Astrocyte (in vitro differentiated cells and primary cell): ENCODE measurements around the gene FMN1. TPM values are rescaled to one million over a fixed set of nuclear protein-coding genes. Genes with fewer than 3 reads are reported as not detected.

Experiments
- DNase-seq: peaks from one replicate; pipeline ENCODE4 v3.0.0-alpha.2; 2010; ENCODE audit warnings: low read depth
- FAIRE-seq: peaks from 2 replicates; lab custom pipeline; 2011; peaks lifted over from hg19 to GRCh38; lab: Jason Lieb, UNC
- H2AFZ ChIP-seq: 2 replicates; pipeline ENCODE4 v1.6.0; 2012; ENCODE audit warnings: low read depth, low read length, inconsistent platforms
- H3K27ac ChIP-seq: 2 replicates; pipeline ENCODE4 v1.5.1; 2011; ENCODE audit warnings: low read depth, low read length, inconsistent platforms
- H3K27me3 ChIP-seq: 2 replicates; pipeline ENCODE4 v1.6.0; 2011; ENCODE audit warnings: low read length, inconsistent platforms; ENCODE audit not compliant: insufficient read depth
- H3K36me3 ChIP-seq: 2 replicates; pipeline ENCODE4 v1.5.1; 2011; ENCODE audit warnings: low read length, inconsistent platforms; ENCODE audit not compliant: insufficient read depth
- H3K4me1 ChIP-seq: 2 replicates; pipeline ENCODE4 v1.5.1; 2011; ENCODE audit warnings: low read length, inconsistent platforms; ENCODE audit not compliant: insufficient read depth
- H3K4me2 ChIP-seq: 2 replicates; pipeline ENCODE4 v1.6.0; 2012; ENCODE audit warnings: low read length, inconsistent platforms
- H3K4me3 ChIP-seq: 2 replicates; pipeline ENCODE4 v1.5.1; 2011; ENCODE audit warnings: low read depth, mild to moderate bottlenecking, low read length, inconsistent platforms; ENCODE audit not compliant: insufficient read depth
- H3K79me2 ChIP-seq: 2 replicates; pipeline ENCODE4 v1.6.0; 2012; ENCODE audit warnings: mild to moderate bottlenecking, low read length, inconsistent platforms; ENCODE audit not compliant: insufficient read depth
- H3K9ac ChIP-seq: 2 replicates; pipeline ENCODE4 v1.6.0; 2012; ENCODE audit warnings: mild to moderate bottlenecking, low read length, inconsistent platforms
- H3K9me3 ChIP-seq: 2 replicates; pipeline ENCODE4 v1.5.1; 2012; ENCODE audit warnings: low read depth, mild to moderate bottlenecking, low read length, inconsistent platforms; ENCODE audit not compliant: insufficient read depth
- H4K20me1 ChIP-seq: 2 replicates; pipeline ENCODE4 v1.6.0; 2012; ENCODE audit warnings: low read length, inconsistent platforms; ENCODE audit not compliant: insufficient read depth
- H3K27ac Mint-ChIP-seq: one replicate; pipeline ENCODE4 v1.8.0; 2021; ENCODE audit warnings: mild to moderate bottlenecking, mixed read lengths; ENCODE audit not compliant: unreplicated experiment
- H3K27me3 Mint-ChIP-seq: one replicate; pipeline ENCODE4 v1.8.0; 2021; ENCODE audit warnings: low read depth, mixed read lengths; ENCODE audit not compliant: unreplicated experiment
- H3K36me3 Mint-ChIP-seq: one replicate; pipeline ENCODE4 v1.8.0; 2021; ENCODE audit warnings: low read depth, mixed read lengths; ENCODE audit not compliant: unreplicated experiment
- H3K4me1 Mint-ChIP-seq: one replicate; pipeline ENCODE4 v1.8.0; 2021; ENCODE audit warnings: low read depth, mixed read lengths; ENCODE audit not compliant: unreplicated experiment
- H3K4me3 Mint-ChIP-seq: one replicate; pipeline ENCODE4 v1.8.0; 2021; ENCODE audit warnings: mild to moderate bottlenecking, moderate library complexity, mixed read lengths; ENCODE audit not compliant: unreplicated experiment
- H3K9me3 Mint-ChIP-seq: one replicate; pipeline ENCODE4 v1.8.0; 2021; ENCODE audit warnings: mild to moderate bottlenecking, mixed read lengths; ENCODE audit not compliant: unreplicated experiment
- EZH2 ChIP-seq: IDR thresholded peaks from 2 replicates; pipeline ENCODE4 v1.6.1; 2012; ENCODE audit warnings: mild to moderate bottlenecking, low read length, inconsistent platforms; ENCODE audit not compliant: insufficient read depth
- total RNA-seq: library from RNA; stranded (reverse); gene quantifications from 2 replicates; pipeline ENCODE4 v1.2.1, GENCODE V29; 2021
- TF ChIP-seq, protein P1 (sequence below): IDR thresholded peaks from 2 replicates; pipeline ENCODE4 v1.5.1; 2011; ENCODE audit warnings: low read depth, mild to moderate bottlenecking, inconsistent platforms, low read length, moderate library complexity; ENCODE audit not compliant: insufficient read depth

FMN1 gene
- total RNA-seq, 1 donor from 2014 or later, result 5.3 TPM

DNA sequence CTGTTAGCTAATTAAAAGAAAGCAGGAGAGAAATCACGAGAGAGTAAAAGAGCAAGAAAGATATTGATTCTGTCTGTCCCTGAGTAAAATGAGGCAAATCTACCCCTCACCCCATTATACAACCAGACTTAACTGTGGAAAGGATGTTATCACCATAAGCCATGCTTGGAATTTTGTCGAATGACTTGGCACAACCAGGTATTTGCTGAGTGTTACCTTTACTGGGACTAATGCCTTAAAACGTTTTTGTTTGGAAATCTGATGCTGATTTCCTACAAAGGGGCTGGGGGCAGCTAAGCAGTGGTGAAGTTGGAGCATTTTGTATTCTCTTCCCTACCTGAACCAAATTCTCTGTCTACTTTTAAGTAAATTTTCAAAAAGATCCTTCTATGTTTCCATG is 265.6 kb downstream of the FMN1 start:
- Mint-ChIP-seq H3K27me3 (no peaks in the 10 kb centered on the region), H3K9me3 (no peaks in the 10 kb centered on the region), H3K4me3 (no peak overlapping the region), H3K27ac (no peak overlapping the region), H3K36me3 (peaks cover 4% of the 10 kb centered on the region), H3K4me1 (peaks cover 4% of the 10 kb centered on the region)
- Histone ChIP-seq H3K79me2 (no peaks in the 10 kb centered on the region), H3K4me1 (no peaks in the 10 kb centered on the region), H3K9me3 (no peaks in the 10 kb centered on the region), H3K4me2 (no peak overlapping the region), H3K36me3 (no peaks in the 10 kb centered on the region), H3K27me3 (no peaks in the 10 kb centered on the region), H3K4me3 (no peak overlapping the region), H3K9ac (no peak overlapping the region), H2AFZ (no peak overlapping the region), H4K20me1 (no peaks in the 10 kb centered on the region), H3K27ac (no peak overlapping the region)
- no peak for TF ChIP-seq EZH2
- TF ChIP-seq, protein P1, sequence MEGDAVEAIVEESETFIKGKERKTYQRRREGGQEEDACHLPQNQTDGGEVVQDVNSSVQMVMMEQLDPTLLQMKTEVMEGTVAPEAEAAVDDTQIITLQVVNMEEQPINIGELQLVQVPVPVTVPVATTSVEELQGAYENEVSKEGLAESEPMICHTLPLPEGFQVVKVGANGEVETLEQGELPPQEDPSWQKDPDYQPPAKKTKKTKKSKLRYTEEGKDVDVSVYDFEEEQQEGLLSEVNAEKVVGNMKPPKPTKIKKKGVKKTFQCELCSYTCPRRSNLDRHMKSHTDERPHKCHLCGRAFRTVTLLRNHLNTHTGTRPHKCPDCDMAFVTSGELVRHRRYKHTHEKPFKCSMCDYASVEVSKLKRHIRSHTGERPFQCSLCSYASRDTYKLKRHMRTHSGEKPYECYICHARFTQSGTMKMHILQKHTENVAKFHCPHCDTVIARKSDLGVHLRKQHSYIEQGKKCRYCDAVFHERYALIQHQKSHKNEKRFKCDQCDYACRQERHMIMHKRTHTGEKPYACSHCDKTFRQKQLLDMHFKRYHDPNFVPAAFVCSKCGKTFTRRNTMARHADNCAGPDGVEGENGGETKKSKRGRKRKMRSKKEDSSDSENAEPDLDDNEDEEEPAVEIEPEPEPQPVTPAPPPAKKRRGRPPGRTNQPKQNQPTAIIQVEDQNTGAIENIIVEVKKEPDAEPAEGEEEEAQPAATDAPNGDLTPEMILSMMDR, result no peak
- no peak for DNase-seq
- peak; percentile 90 for FAIRE-seq

DNA sequence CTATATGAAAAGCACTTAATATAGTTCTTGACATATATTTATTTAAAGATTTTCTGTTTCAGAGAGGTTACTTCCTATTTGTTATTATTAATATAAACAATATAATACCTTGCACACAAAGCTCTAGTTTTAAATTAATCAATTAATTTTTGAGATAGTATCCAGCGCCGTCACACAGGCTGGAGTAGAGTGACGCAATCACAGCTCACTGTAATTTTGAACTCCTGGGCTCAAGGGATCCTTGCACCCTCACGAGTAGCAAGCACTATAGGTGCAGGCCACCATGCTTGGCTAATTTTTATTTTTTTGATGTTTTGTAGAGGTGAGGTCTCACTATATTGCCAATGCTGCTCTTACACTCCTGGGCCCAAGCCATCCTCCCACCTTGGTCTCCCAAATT is 267.4 kb downstream of the FMN1 start:
- FAIRE-seq (no peak), DNase-seq (no peak)
- Mint-ChIP-seq H3K27ac (no peak overlapping the region), H3K36me3 (peaks cover 7% of the 10 kb centered on the region), H3K4me3 (no peak overlapping the region), H3K27me3 (no peaks in the 10 kb centered on the region), H3K9me3 (no peaks in the 10 kb centered on the region), H3K4me1 (peaks cover 4% of the 10 kb centered on the region)
- no peak overlapping the region for H3K27ac ChIP-seq
- H3K27me3 ChIP-seq, result no peaks in the 10 kb centered on the region
- no peak overlapping the region for H3K4me3 ChIP-seq
- H2AFZ ChIP-seq, result no peak overlapping the region
- H4K20me1 ChIP-seq, result no peaks in the 10 kb centered on the region
- no peak overlapping the region for H3K4me2 ChIP-seq
- no peaks in the 10 kb centered on the region for H3K9me3 ChIP-seq
- no peak overlapping the region for H3K9ac ChIP-seq
- TF ChIP-seq, protein P1, result no peak
- no peak for TF ChIP-seq EZH2
- H3K79me2 ChIP-seq, result no peaks in the 10 kb centered on the region
- no peaks in the 10 kb centered on the region for H3K36me3 ChIP-seq
- H3K4me1 ChIP-seq, result no peaks in the 10 kb centered on the region

GRCh38 chr15:32923176-32923575 is 271.3 kb downstream of the FMN1 start:
- Histone ChIP-seq H2AFZ (no peak overlapping the region), H3K9me3 (no peaks in the 10 kb centered on the region), H4K20me1 (no peaks in the 10 kb centered on the region), H3K79me2 (no peaks in the 10 kb centered on the region), H3K27me3 (no peaks in the 10 kb centered on the region), H3K4me3 (no peak overlapping the region), H3K4me2 (no peak overlapping the region), H3K36me3 (no peaks in the 10 kb centered on the region), H3K27ac (no peak overlapping the region), H3K4me1 (peaks cover 13% of the 10 kb centered on the region), H3K9ac (no peak overlapping the region)
- DNase-seq (no peak), FAIRE-seq (no peak)
- Mint-ChIP-seq H3K9me3 (no peaks in the 10 kb centered on the region), H3K4me1 (peaks cover 4% of the 10 kb centered on the region), H3K4me3 (no peak overlapping the region), H3K27me3 (no peaks in the 10 kb centered on the region), H3K36me3 (peaks cover 7% of the 10 kb centered on the region), H3K27ac (no peak overlapping the region)
- TF ChIP-seq, protein P1, result no peak
